GM18858 (cell line): ENCODE measurements around the gene MACROD1.

ENCODE experiments used
- ATAC-seq: cut with Tn5 transposase; IDR thresholded peaks from one replicate; pipeline ENCODE4 v1.9.1; 2021; ENCODE audit not compliant: unreplicated experiment

Gene MACROD1

GRCh38 chr11:64114231-64114630 is 51.7 kb downstream of the MACROD1 start:
- ATAC-seq = no peak

GRCh38 chr11:64113462-64113780 is 52.5 kb downstream of the MACROD1 start:
- no peak for ATAC-seq

GRCh38 chr11:64112771-64113461 is 53.0 kb downstream of the MACROD1 start:
- ATAC-seq = no peak

- no peak for ATAC-seq
Observed at GRCh38 chr11:64110465-64111375, 55.2 kb downstream of the MACROD1 start.

- no peak for ATAC-seq
Observed at GRCh38 chr11:64109332-64109731, 56.6 kb downstream of the MACROD1 start.

- ATAC-seq = no peak
Observed at GRCh38 chr11:64107303-64107702, 58.6 kb downstream of the MACROD1 start.

- no peak for ATAC-seq
Observed at GRCh38 chr11:64104632-64105031, 61.3 kb downstream of the MACROD1 start.

GRCh38 chr11:64103277-64103985 is 62.5 kb downstream of the MACROD1 start:
- ATAC-seq = no peak

GRCh38 chr11:64102005-64102738 is 63.7 kb downstream of the MACROD1 start:
- ATAC-seq = no peak

GRCh38 chr11:64101461-64101860 is 64.5 kb downstream of the MACROD1 start:
- no peak for ATAC-seq

- ATAC-seq = no peak
Observed at GRCh38 chr11:64100782-64101353, 65.0 kb downstream of the MACROD1 start.

- no peak for ATAC-seq
Observed at GRCh38 chr11:64100360-64100759, 65.6 kb downstream of the MACROD1 start.

GRCh38 chr11:64099436-64099835 is 66.5 kb downstream of the MACROD1 start:
- ATAC-seq = no peak

- ATAC-seq = no peak
Observed at GRCh38 chr11:64098318-64098831, 67.5 kb downstream of the MACROD1 start.

GRCh38 chr11:64097468-64098317 is 68.2 kb downstream of the MACROD1 start:
- no peak for ATAC-seq

- ATAC-seq = no peak
Observed at GRCh38 chr11:64096835-64097234, 69.1 kb downstream of the MACROD1 start.

GRCh38 chr11:64095949-64096348 is 70.0 kb downstream of the MACROD1 start:
- ATAC-seq = no peak

- no peak for ATAC-seq
Observed at GRCh38 chr11:64095273-64095817, 70.6 kb downstream of the MACROD1 start.
